Measurements from ENCODE around the gene CSAG2.
"Not testable (repeated sequence)": the region's sequence is repeated elsewhere in the genome, so short reads cannot be mapped to it uniquely, and the experiment has no call there.

The CSAG2 gene

GRCh38 chrX:152709173-152709572 is at the start of gene CSAG2:
CSAG2 (minus strand) TSS chrX:152709273; CDS start chrX:152709112, 161 bp downstream.
- H3K4me1 Mint-ChIP-seq (ENCODE audit: low read depth); DNase-seq (ENCODE audit: low spot score); H3K27me3 Mint-ChIP-seq (ENCODE audit: low read depth); H3K27ac Mint-ChIP-seq; H3K36me3 Mint-ChIP-seq (ENCODE audit: low read depth); H3K4me3 Mint-ChIP-seq; H3K9me3 Mint-ChIP-seq: not testable (repeated sequence)

- not testable (repeated sequence) for H3K4me1 Mint-ChIP-seq (ENCODE audit: low read depth); DNase-seq (ENCODE audit: low spot score); H3K9me3 Mint-ChIP-seq
Observed at GRCh38 chrX:152754871-152755270, 45.8 kb upstream of the CSAG2 start.

GRCh38 chrX:152753686-152754650 is 44.9 kb upstream of the CSAG2 start, which contains the start of gene MAGEA2:
MAGEA2 (minus strand) TSS chrX:152753842; CDS start chrX:152751363, 2,479 bp downstream.
- H3K27me3 Mint-ChIP-seq (ENCODE audit: low read depth); H3K36me3 Mint-ChIP-seq (ENCODE audit: low read depth); H3K4me1 Mint-ChIP-seq (ENCODE audit: low read depth); H3K4me3 Mint-ChIP-seq; H3K27ac Mint-ChIP-seq; H3K9me3 Mint-ChIP-seq; DNase-seq (ENCODE audit: low spot score): not testable (repeated sequence)

More at GRCh38 chrX:152754871-152755270, 45.8 kb upstream of the CSAG2 start:
- H3K4me3 Mint-ChIP-seq; H3K27me3 Mint-ChIP-seq (ENCODE audit: low read depth); H3K27ac Mint-ChIP-seq; H3K36me3 Mint-ChIP-seq (ENCODE audit: low read depth): not testable (repeated sequence)

DNA sequence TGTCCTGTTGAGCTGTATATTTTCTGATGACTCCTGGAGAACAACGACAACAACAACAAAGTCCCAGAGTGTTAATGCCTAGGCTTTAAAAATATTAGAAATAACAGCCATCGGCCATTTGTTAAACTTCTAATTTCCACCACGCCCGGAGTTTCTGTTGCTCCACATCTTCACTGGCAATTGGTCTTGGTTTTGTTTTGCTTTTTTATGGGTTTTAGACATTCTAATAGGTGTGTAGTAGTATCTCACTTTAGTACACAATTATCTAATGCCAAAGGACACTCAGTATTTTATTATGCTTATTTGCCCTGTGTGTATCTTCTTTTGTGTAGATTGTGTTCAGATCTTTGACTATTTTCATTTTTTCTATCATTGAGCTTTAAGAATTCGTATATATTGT is 29.5 kb upstream of the CSAG2 start:
- H3K36me3 Mint-ChIP-seq (ENCODE audit: low read depth) = no peaks in the 10 kb centered on the region
- no peaks in the 10 kb centered on the region for H3K27me3 Mint-ChIP-seq (ENCODE audit: low read depth)
- H3K4me1 Mint-ChIP-seq (ENCODE audit: low read depth) = no peaks in the 10 kb centered on the region
- no peak overlapping the region for H3K4me3 Mint-ChIP-seq
- no peak overlapping the region for H3K27ac Mint-ChIP-seq
- no peak for DNase-seq (ENCODE audit: low spot score)
- no peaks in the 10 kb centered on the region for H3K9me3 Mint-ChIP-seq

DNA sequence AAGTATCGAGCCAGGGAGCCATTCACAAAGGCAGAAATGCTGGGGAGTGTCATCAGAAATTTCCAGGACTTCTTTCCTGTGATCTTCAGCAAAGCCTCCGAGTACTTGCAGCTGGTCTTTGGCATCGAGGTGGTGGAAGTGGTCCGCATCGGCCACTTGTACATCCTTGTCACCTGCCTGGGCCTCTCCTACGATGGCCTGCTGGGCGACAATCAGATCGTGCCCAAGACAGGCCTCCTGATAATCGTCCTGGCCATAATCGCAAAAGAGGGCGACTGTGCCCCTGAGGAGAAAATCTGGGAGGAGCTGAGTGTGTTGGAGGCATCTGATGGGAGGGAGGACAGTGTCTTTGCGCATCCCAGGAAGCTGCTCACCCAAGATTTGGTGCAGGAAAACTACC is 27.5 kb upstream of the CSAG2 start:
- not testable (repeated sequence) for H3K9me3 Mint-ChIP-seq; H3K4me3 Mint-ChIP-seq; H3K4me1 Mint-ChIP-seq (ENCODE audit: low read depth); H3K27me3 Mint-ChIP-seq (ENCODE audit: low read depth); H3K27ac Mint-ChIP-seq; H3K36me3 Mint-ChIP-seq (ENCODE audit: low read depth); DNase-seq (ENCODE audit: low spot score)

- no peak for DNase-seq (ENCODE audit: low spot score)
- Mint-ChIP-seq H3K27me3 (ENCODE audit: low read depth) (no peaks in the 10 kb centered on the region), H3K4me1 (ENCODE audit: low read depth) (no peaks in the 10 kb centered on the region), H3K9me3 (no peaks in the 10 kb centered on the region), H3K4me3 (no peak overlapping the region), H3K27ac (no peak overlapping the region), H3K36me3 (ENCODE audit: low read depth) (no peaks in the 10 kb centered on the region)
Observed at GRCh38 chrX:152735860-152736511, 26.9 kb upstream of the CSAG2 start.

DNA sequence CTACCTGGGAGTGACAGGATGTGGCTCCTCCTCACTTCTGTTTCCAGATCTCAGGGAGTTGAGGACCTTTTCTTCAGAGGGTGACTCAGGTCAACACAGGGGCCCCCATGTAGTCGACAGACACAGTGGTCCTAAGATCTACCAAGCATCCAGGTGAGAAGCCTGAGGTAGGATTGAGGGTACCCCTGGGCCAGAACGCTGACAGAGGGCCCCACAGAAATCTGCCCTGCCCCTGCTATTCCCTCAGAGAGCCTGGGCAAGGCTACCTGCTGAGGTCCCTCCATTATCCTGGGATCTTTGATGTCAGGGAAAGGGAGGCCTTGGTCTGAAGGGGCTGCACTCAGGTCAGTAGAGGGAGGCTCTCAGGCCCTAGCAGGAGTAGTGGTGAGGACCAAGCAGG is 26.0 kb upstream of the CSAG2 start:
- H3K4me1 Mint-ChIP-seq (ENCODE audit: low read depth) = no peaks in the 10 kb centered on the region
- H3K27ac Mint-ChIP-seq = no peak overlapping the region
- no peak overlapping the region for H3K4me3 Mint-ChIP-seq
- H3K36me3 Mint-ChIP-seq (ENCODE audit: low read depth) = no peaks in the 10 kb centered on the region
- DNase-seq (ENCODE audit: low spot score) = no peak
- no peaks in the 10 kb centered on the region for H3K9me3 Mint-ChIP-seq
- no peaks in the 10 kb centered on the region for H3K27me3 Mint-ChIP-seq (ENCODE audit: low read depth)

GRCh38 chrX:152734143-152734858 is 25.2 kb upstream of the CSAG2 start:
- not testable (repeated sequence) for H3K27ac Mint-ChIP-seq; H3K4me3 Mint-ChIP-seq; H3K36me3 Mint-ChIP-seq (ENCODE audit: low read depth); H3K9me3 Mint-ChIP-seq; H3K4me1 Mint-ChIP-seq (ENCODE audit: low read depth); DNase-seq (ENCODE audit: low spot score); H3K27me3 Mint-ChIP-seq (ENCODE audit: low read depth)

DNA sequence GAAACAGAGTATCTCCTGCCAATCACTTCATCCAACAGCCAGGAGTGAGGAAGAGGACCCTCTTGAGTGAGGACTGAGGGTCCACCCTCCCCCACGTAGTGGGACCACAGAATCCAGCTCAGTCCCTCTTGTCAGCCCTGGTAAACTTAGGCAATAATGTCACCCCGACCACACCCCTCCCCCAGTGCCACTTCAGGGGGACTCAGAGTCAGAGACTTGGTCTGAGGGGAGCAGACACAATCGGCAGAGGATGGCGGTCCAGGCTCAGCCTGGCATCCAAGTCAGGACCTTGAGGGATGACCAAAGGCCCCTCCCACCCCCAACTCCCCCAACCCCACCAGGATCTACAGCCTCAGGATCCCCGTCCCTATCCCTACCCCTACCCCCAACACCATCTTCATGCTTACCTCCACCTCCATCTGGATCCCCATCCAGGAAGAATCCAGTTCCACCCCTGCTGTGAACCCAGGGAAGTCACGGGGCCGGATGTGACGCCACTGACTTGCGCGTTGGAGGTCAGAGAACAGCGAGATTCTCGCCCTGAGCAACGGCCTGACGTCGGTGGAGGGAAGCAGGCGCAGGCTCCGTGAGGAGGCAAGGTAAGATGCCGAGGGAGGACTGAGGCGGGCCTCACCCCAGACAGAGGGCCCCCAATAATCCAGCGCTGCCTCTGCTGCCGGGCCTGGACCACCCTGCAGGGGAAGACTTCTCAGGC is 24.3 kb upstream of the CSAG2 start, which contains the start of the genes CSAG1 and MAGEA12:
CSAG1 (minus strand) TSS at position 461 of the 715 bp plus-strand sequence. CDS start 1,261 bp downstream, outside the sequence.
MAGEA12 (plus strand) TSS at position 497 of the 715 bp plus-strand sequence. CDS start 2,405 bp downstream, outside the sequence.
- DNase-seq (ENCODE audit: low spot score) = no peak
- no peaks in the 10 kb centered on the region for H3K9me3 Mint-ChIP-seq

DNA sequence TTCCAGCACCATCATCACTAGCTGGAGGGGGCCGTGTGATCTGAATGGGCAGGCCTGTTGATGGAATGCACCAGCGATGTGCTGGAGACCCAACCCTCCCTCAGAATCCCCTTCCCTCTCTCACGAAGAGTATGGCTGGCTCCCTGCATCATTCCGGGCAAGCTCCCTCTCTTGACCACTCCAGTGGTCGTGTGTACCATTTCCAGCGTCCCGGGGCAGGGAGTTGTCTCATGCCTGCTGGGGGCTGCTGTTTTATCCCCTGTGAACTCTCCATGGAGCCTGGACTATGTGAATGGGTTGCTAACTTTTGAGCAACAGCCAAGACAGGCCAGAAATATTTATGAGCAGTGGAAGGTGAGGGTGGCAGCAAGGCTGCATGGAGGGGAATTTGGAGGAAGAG is 16.3 kb upstream of the CSAG2 start:
- no peaks in the 10 kb centered on the region for H3K9me3 Mint-ChIP-seq
- H3K27me3 Mint-ChIP-seq (ENCODE audit: low read depth) = no peaks in the 10 kb centered on the region

More for the DNA sequence above, 24.3 kb upstream of the CSAG2 start, which contains the start of the genes CSAG1 and MAGEA12:
- H3K36me3 Mint-ChIP-seq (ENCODE audit: low read depth) = no peaks in the 10 kb centered on the region
- no peak within 1 kb of the TSS for H3K27ac Mint-ChIP-seq
- no peak within 1 kb of the TSS for H3K4me3 Mint-ChIP-seq
- H3K27me3 Mint-ChIP-seq (ENCODE audit: low read depth) = no peaks in the 10 kb centered on the region
- H3K4me1 Mint-ChIP-seq (ENCODE audit: low read depth) = no peaks in the 10 kb centered on the region

GRCh38 chrX:152713815-152714787 is 5.0 kb upstream of the CSAG2 start, which contains the start of gene MAGEA2B:
MAGEA2B (plus strand) TSS chrX:152714628; CDS start chrX:152717107, 2,479 bp downstream.
- H3K36me3 Mint-ChIP-seq (ENCODE audit: low read depth); DNase-seq (ENCODE audit: low spot score); H3K4me1 Mint-ChIP-seq (ENCODE audit: low read depth); H3K27me3 Mint-ChIP-seq (ENCODE audit: low read depth); H3K9me3 Mint-ChIP-seq; H3K27ac Mint-ChIP-seq; H3K4me3 Mint-ChIP-seq: not testable (repeated sequence)

More for the DNA sequence above, 16.3 kb upstream of the CSAG2 start:
- Mint-ChIP-seq H3K36me3 (ENCODE audit: low read depth) (no peaks in the 10 kb centered on the region), H3K27ac (no peak overlapping the region), H3K4me1 (ENCODE audit: low read depth) (no peaks in the 10 kb centered on the region), H3K4me3 (no peak overlapping the region)
- no peak for DNase-seq (ENCODE audit: low spot score)

- H3K27me3 Mint-ChIP-seq (ENCODE audit: low read depth); H3K36me3 Mint-ChIP-seq (ENCODE audit: low read depth); H3K4me1 Mint-ChIP-seq (ENCODE audit: low read depth); H3K27ac Mint-ChIP-seq; H3K9me3 Mint-ChIP-seq; H3K4me3 Mint-ChIP-seq; DNase-seq (ENCODE audit: low spot score): not testable (repeated sequence)
Observed at GRCh38 chrX:152713195-152713594, 4.1 kb upstream of the CSAG2 start.
